PC-9 (cell line): ENCODE data around the gene ENPP3.

Experiments
- EZH2 ChIP-seq: fragments of 200-600 bp; sonication (generic); IDR thresholded peaks from 2 replicates; pipeline ENCODE4 v1.8.0; 2017; ENCODE audit warnings: antibody characterized with exemption, low read depth
- TF ChIP-seq, protein P1 (sequence below): fragments of 200-600 bp; sonication (generic); conservative IDR thresholded peaks from 2 replicates; pipeline ENCODE4 v1.6.1; 2017; ENCODE audit warnings: mixed run types, antibody characterized with exemption, mild to moderate bottlenecking, moderate library complexity

DNA sequence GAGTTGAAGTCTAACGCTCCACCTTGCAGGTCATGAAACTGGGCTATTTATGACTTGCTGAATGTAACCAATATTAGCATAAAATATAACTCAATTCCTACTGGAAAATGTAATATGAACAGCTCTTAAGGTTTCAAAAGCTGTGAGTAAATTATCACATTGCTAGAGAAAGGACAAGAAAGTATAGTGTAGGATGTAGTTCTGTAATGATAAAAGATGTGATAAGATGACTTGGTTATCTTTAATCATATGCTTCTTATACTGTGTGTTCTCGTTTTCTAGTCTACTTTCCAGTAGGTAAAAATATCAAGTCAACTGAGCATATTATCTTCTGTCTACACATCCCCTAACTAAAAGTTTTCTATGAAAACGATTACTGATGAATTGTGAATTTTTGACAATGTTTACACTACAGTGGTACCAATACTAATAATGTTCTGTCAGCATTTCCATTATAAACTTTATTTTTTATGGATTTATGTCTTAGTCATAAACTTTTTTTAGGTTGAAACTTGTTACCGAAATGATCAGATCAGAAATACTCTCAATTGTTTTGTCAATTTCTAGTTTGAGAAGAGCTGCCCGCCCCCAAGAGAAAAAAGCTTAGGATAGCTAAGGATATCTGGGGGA, 23.7 kb upstream of the ENPP3 start:
- TF ChIP-seq, protein P1, sequence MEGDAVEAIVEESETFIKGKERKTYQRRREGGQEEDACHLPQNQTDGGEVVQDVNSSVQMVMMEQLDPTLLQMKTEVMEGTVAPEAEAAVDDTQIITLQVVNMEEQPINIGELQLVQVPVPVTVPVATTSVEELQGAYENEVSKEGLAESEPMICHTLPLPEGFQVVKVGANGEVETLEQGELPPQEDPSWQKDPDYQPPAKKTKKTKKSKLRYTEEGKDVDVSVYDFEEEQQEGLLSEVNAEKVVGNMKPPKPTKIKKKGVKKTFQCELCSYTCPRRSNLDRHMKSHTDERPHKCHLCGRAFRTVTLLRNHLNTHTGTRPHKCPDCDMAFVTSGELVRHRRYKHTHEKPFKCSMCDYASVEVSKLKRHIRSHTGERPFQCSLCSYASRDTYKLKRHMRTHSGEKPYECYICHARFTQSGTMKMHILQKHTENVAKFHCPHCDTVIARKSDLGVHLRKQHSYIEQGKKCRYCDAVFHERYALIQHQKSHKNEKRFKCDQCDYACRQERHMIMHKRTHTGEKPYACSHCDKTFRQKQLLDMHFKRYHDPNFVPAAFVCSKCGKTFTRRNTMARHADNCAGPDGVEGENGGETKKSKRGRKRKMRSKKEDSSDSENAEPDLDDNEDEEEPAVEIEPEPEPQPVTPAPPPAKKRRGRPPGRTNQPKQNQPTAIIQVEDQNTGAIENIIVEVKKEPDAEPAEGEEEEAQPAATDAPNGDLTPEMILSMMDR, result no peak
- TF ChIP-seq EZH2, result no peak
